RKO (cell line): ENCODE data around the gene RAB8B.

Experiments used
- DNase-seq: peaks from one replicate; pipeline ENCODE4 v3.0.0-alpha.2; 2016; ENCODE audit warnings: low spot score

Gene RAB8B

GRCh38 chr15:63238171-63238570 is 48.8 kb downstream of the RAB8B start:
- no peak for DNase-seq

GRCh38 chr15:63238796-63239195 is 49.4 kb downstream of the RAB8B start:
- DNase-seq, result no peak

- no peak for DNase-seq
These were observed 50.7 kb downstream of the RAB8B start for GRCh38 chr15:63240109-63240508.

- DNase-seq, result no peak
These were observed 51.9 kb downstream of the RAB8B start for GRCh38 chr15:63241316-63241715.

GRCh38 chr15:63243101-63243500 is 53.7 kb downstream of the RAB8B start:
- no peak for DNase-seq

- no peak for DNase-seq
These were observed 54.4 kb downstream of the RAB8B start for GRCh38 chr15:63243776-63244175.

- DNase-seq, result no peak
These were observed 55.0 kb downstream of the RAB8B start for GRCh38 chr15:63244399-63244798.

GRCh38 chr15:63244976-63245645 is 55.7 kb downstream of the RAB8B start:
- DNase-seq, result no peak

GRCh38 chr15:63246691-63247469 is 57.5 kb downstream of the RAB8B start:
- no peak for DNase-seq

- DNase-seq, result peak; percentile 80
These were observed 61.0 kb downstream of the RAB8B start for GRCh38 chr15:63250312-63250965.

- no peak for DNase-seq
These were observed 62.3 kb downstream of the RAB8B start for GRCh38 chr15:63251701-63252100.

GRCh38 chr15:63252292-63252691 is 62.9 kb downstream of the RAB8B start:
- DNase-seq, result no peak

GRCh38 chr15:63254991-63255390 is 65.6 kb downstream of the RAB8B start:
- DNase-seq, result no peak

GRCh38 chr15:63255489-63255990 is 66.1 kb downstream of the RAB8B start:
- no peak for DNase-seq

- DNase-seq, result peak; percentile 56
These were observed 67.2 kb downstream of the RAB8B start for GRCh38 chr15:63256433-63257274.

GRCh38 chr15:63258658-63259057 is 69.3 kb downstream of the RAB8B start:
- DNase-seq, result peak; percentile 26

GRCh38 chr15:63260791-63261190 is 71.4 kb downstream of the RAB8B start:
- DNase-seq, result no peak

GRCh38 chr15:63261311-63261710 is 71.9 kb downstream of the RAB8B start:
- no peak for DNase-seq

- DNase-seq, result no peak
These were observed 74.1 kb downstream of the RAB8B start for GRCh38 chr15:63263519-63263918.

GRCh38 chr15:63264688-63265293 is 75.4 kb downstream of the RAB8B start:
- no peak for DNase-seq

GRCh38 chr15:63274427-63274826 is 85.0 kb downstream of the RAB8B start:
- no peak for DNase-seq
